WTC11 (cell line): ENCODE measurements around the gene GINS1.

Experiments
- CREM ChIP-seq: sonication (generic); formaldehyde crosslinking; IDR thresholded peaks from 2 replicates; pipeline ENCODE4 v1.8.1; 2022; ENCODE audit warnings: mild to moderate bottlenecking, missing genetic modification reagents, moderate library complexity
- FOXP1 ChIP-seq: sonication (generic); formaldehyde crosslinking; IDR thresholded peaks from 2 replicates; pipeline ENCODE4 v1.8.0; 2022; ENCODE audit warnings: missing genetic modification reagents, mild to moderate bottlenecking, moderate library complexity, borderline replicate concordance
- HMGA2 ChIP-seq: fragments of 250-450 bp; sonication (Bioruptor Pico); IDR thresholded peaks from 2 replicates; pipeline ENCODE4 v1.4.0; 2021; ENCODE audit warnings: mild to moderate bottlenecking, moderate library complexity
- NFATC4 ChIP-seq: fragments of 250-450 bp; sonication (Bioruptor Pico); IDR thresholded peaks from 2 replicates; pipeline ENCODE4 v1.9.0; 2021; ENCODE audit warnings: mild to moderate bottlenecking
- TP53 ChIP-seq: sonication (generic); formaldehyde crosslinking; IDR thresholded peaks from 2 replicates; pipeline ENCODE4 v1.8.1; 2023; ENCODE audit warnings: mild to moderate bottlenecking, missing genetic modification reagents
- ZNF138 ChIP-seq: sonication (generic); formaldehyde crosslinking; conservative IDR thresholded peaks from 2 replicates; pipeline ENCODE4 v1.8.1; 2022; ENCODE audit warnings: mild to moderate bottlenecking, moderate library complexity, missing genetic modification reagents
- ZNF416 ChIP-seq: fragments of 250-450 bp; sonication (Bioruptor Pico); IDR thresholded peaks from 2 replicates; pipeline ENCODE4 v1.9.0; 2021; ENCODE audit warnings: mild to moderate bottlenecking, inconsistent platforms
- TF ChIP-seq, protein P1 (sequence below): fragments of 200-600 bp; IDR thresholded peaks from 2 replicates; pipeline ENCODE4 v1.8.0; 2022; ENCODE audit warnings: antibody characterized with exemption

GRCh38 chr20:25469558-25469957 lies 62.1 kb downstream of the GINS1 start:
- TF ChIP-seq NFATC4 (no peak), ZNF416 (CRISPR knock-in tag) (no peak), CREM (CRISPR knock-in tag) (no peak), FOXP1 (CRISPR knock-in tag) (no peak), HMGA2 (CRISPR knock-in tag) (no peak), TP53 (CRISPR knock-in tag) (no peak), ZNF138 (no peak)
- TF ChIP-seq, protein P1, sequence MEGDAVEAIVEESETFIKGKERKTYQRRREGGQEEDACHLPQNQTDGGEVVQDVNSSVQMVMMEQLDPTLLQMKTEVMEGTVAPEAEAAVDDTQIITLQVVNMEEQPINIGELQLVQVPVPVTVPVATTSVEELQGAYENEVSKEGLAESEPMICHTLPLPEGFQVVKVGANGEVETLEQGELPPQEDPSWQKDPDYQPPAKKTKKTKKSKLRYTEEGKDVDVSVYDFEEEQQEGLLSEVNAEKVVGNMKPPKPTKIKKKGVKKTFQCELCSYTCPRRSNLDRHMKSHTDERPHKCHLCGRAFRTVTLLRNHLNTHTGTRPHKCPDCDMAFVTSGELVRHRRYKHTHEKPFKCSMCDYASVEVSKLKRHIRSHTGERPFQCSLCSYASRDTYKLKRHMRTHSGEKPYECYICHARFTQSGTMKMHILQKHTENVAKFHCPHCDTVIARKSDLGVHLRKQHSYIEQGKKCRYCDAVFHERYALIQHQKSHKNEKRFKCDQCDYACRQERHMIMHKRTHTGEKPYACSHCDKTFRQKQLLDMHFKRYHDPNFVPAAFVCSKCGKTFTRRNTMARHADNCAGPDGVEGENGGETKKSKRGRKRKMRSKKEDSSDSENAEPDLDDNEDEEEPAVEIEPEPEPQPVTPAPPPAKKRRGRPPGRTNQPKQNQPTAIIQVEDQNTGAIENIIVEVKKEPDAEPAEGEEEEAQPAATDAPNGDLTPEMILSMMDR: no peak
